Liver (tissue), 9 donors: ENCODE measurements around the gene GTF3C4. TPM values are rescaled to one million over a fixed set of nuclear protein-coding genes. Genes with fewer than 3 reads are reported as not detected.

Experiments used
- DNase-seq: peaks from one replicate; pipeline ENCODE4 v3.0.0-alpha.2; 2017; ENCODE audit warnings: low spot score
- H3K27ac ChIP-seq, 2 donors: one replicate each; pipeline ENCODE4 v1.7.0; 2013; ENCODE audit warnings: inconsistent platforms in 2 of 2, low read length in 2 of 2, control low read depth in 1 of 2, low read depth in 1 of 2, mild to moderate bottlenecking in 1 of 2
- H3K27me3 ChIP-seq, 4 donors: one replicate each; pipeline versions ENCODE4 v1.6.1 to v1.7.0; 2013; ENCODE audit warnings: low read length in 3 of 4, inconsistent platforms in 1 of 4, mild to moderate bottlenecking in 1 of 4, moderate library complexity in 1 of 4; ENCODE audit not compliant: control insufficient read depth in 4 of 4, insufficient read depth in 4 of 4
- H3K36me3 ChIP-seq, 4 donors: one replicate each; pipeline versions ENCODE4 v1.6.1 to v1.7.0; 2013; ENCODE audit warnings: low read length in 3 of 4, mild to moderate bottlenecking in 3 of 4, low read depth in 1 of 4, moderate library complexity in 1 of 4; ENCODE audit not compliant: control insufficient read depth in 4 of 4, insufficient read depth in 3 of 4
- H3K4me1 ChIP-seq, 4 donors: one replicate each; pipeline versions ENCODE4 v1.6.1 to v1.7.0; 2013; ENCODE audit warnings: low read length in 3 of 4, mild to moderate bottlenecking in 3 of 4, moderate library complexity in 1 of 4; ENCODE audit not compliant: control insufficient read depth in 4 of 4, insufficient read depth in 4 of 4
- H3K4me3 ChIP-seq, 3 donors: one replicate each; pipeline versions ENCODE4 v1.6.1 to v1.7.0; 2013; ENCODE audit warnings: low read length in 3 of 3, control low read depth in 1 of 3, low read depth in 1 of 3, mild to moderate bottlenecking in 1 of 3
- H3K9ac ChIP-seq, 2 donors: one replicate each; pipeline ENCODE4 v1.7.0; 2013; ENCODE audit warnings: low read length in 2 of 2, mild to moderate bottlenecking in 2 of 2, moderate library complexity in 2 of 2, control low read depth in 1 of 2, low read depth in 1 of 2
- H3K9me3 ChIP-seq, 4 donors: one replicate each; pipeline versions ENCODE4 v1.6.1 to v1.7.0; 2013; ENCODE audit warnings: low read length in 3 of 4; ENCODE audit not compliant: control insufficient read depth in 4 of 4
- EGR1 ChIP-seq, 2 donors: IDR thresholded peaks; 2 replicates each; pipeline ENCODE4 v1.6.1; 2016 to 2018; ENCODE audit warnings: antibody characterized with exemption in 2 of 2, low read depth in 2 of 2
- FOXA1 ChIP-seq: IDR thresholded peaks from 2 replicates; pipeline ENCODE4 v1.6.1; 2016; ENCODE audit warnings: antibody characterized with exemption
- FOXA2 ChIP-seq: IDR thresholded peaks from 2 replicates; pipeline ENCODE4 v1.6.1; 2016; ENCODE audit warnings: antibody characterized with exemption
- GABPA ChIP-seq, 2 donors: IDR thresholded peaks in 1 of 2; conservative IDR thresholded peaks in 1 of 2; 2 replicates each; pipeline ENCODE4 v1.6.1; 2016; ENCODE audit warnings: antibody characterized with exemption in 2 of 2, mild to moderate bottlenecking in 1 of 2, moderate library complexity in 1 of 2
- HNF4A ChIP-seq, 2 donors: conservative IDR thresholded peaks; 2 replicates each; pipeline ENCODE4 v1.6.1; 2016; ENCODE audit warnings: antibody characterized with exemption in 2 of 2, mild to moderate bottlenecking in 2 of 2
- HNF4G ChIP-seq: IDR thresholded peaks from 2 replicates; pipeline ENCODE4 v1.6.1; 2016; ENCODE audit warnings: antibody characterized with exemption
- JUND ChIP-seq, 2 donors: IDR thresholded peaks; 2 replicates each; pipeline ENCODE4 v1.6.1; 2016; ENCODE audit warnings: antibody characterized with exemption in 2 of 2
- NR2F2 ChIP-seq: IDR thresholded peaks from 2 replicates; pipeline ENCODE4 v1.6.1; 2016; ENCODE audit warnings: antibody characterized with exemption
- RAD21 ChIP-seq, 2 donors: IDR thresholded peaks; 2 replicates each; pipeline ENCODE4 v1.6.1; 2016; ENCODE audit warnings: antibody characterized with exemption in 2 of 2, mild to moderate bottlenecking in 2 of 2
- RXRA ChIP-seq, 2 donors: IDR thresholded peaks; 2 replicates each; pipeline ENCODE4 v1.6.1; 2017 to 2018; ENCODE audit warnings: antibody characterized with exemption in 2 of 2, mild to moderate bottlenecking in 1 of 2
- SP1 ChIP-seq: IDR thresholded peaks from 2 replicates; pipeline ENCODE4 v1.6.1; 2018; ENCODE audit warnings: antibody characterized with exemption, mild to moderate bottlenecking
- TAF1 ChIP-seq: conservative IDR thresholded peaks from 2 replicates; pipeline ENCODE4 v1.6.1; 2016; ENCODE audit warnings: antibody characterized with exemption, mild to moderate bottlenecking
- YY1 ChIP-seq: IDR thresholded peaks from 2 replicates; pipeline ENCODE4 v1.6.1; 2016; ENCODE audit warnings: antibody characterized with exemption, mild to moderate bottlenecking
- WGBS: extraction: QIAGEN DNeasy Blood & Tissue Kit; methylation state at CpG from one replicate; pipeline ENCODE4 v1.1.7; 2013; 5-methylcytosine and 5-hydroxymethylcytosine counted together
- polyA plus RNA-seq, 2 donors: library from polyadenylated mRNA; stranded (reverse) in 1 of 2; unstranded in 1 of 2; fragments of 200-250 nt in 1 of 2; fragments of >200 nt in 1 of 2; fragmentation: Nextera tagmentation in 1 of 2; extraction: Ambion mirVana in 1 of 2; gene quantifications; one replicate each; pipeline versions ENCODE4 v1.2.1 to v1.2.3, GENCODE V29; 2013 to 2015
- total RNA-seq, 2 donors: library from RNA; depleted of rRNA; stranded (reverse); fragments of >200 nt; gene quantifications; one replicate each; pipeline ENCODE4 v1.2.3, GENCODE V29; 2014
- TF ChIP-seq, protein P1 (sequence below): IDR thresholded peaks from 2 replicates; pipeline ENCODE4 v1.6.1; 2016; ENCODE audit warnings: antibody characterized with exemption, mild to moderate bottlenecking
- TF ChIP-seq, protein P2 (sequence below): fragments of 150-350 bp; IDR thresholded peaks from 2 replicates; pipeline ENCODE4 v1.5.1; 2017; ENCODE audit warnings: improper control_type of control experiment, low read depth, low read length; ENCODE audit not compliant: missing input control
- TF ChIP-seq, protein P3 (sequence below): IDR thresholded peaks from 2 replicates; pipeline ENCODE4 v1.6.1; 2016; ENCODE audit warnings: antibody characterized with exemption
- TF ChIP-seq, protein P4 (sequence below): IDR thresholded peaks from 2 replicates; pipeline ENCODE4 v1.6.1; 2016; ENCODE audit warnings: antibody characterized with exemption
- TF ChIP-seq, protein P5 (sequence below): IDR thresholded peaks from 2 replicates; pipeline ENCODE4 v1.6.1; 2016; ENCODE audit warnings: antibody characterized with exemption
- donor health status: healthy.
- donor health status: healthy.
- donor health status: healthy.
- donor health status: healthy.
- donor health status: healthy.

GTF3C4 gene
- total and polyA plus RNA-seq, 4 donors = 1.4 to 7.2 (median 5.0) TPM

DNA sequence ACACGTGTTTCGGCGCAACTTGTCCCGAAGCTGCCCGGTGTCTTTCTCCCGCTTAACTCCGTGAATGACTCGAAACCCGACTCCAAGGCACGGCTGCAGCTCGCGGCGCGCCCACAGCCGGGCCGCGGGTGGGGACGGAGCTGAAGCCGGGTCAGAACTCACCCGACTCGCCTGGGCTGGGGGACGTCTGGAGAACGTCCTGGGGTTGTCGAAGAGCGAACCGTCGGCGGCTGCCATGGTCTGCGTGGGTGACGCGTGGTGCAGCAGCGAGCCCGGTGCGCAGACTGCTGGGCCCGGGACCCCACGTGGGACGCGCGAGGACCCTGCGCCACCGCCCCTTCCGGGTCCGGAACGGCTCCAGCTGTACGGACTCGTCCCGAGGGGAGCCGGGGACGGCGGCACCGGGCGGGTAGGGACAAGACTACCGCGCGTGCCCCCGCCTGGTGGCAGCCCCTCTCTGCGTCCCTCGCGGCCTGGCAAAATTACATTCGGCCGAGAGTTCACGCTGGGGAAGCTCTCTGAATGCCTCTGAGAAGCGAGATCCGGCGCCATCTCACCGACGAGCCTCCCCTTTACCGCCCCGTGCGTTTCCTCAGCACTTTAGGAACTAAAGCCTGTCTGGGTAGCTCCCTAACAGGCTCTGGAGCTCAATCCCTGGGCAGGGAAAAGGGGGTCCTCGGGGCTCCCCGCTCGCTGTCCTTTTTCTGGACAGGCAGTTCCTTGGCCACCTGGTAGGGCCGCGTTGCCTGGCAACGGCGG is 387 bp upstream of the GTF3C4 start, which contains the start of gene DDX31:
DDX31 (minus strand) TSS at position 286 of the 759 bp plus-strand sequence; CDS start at position 237, 49 bp downstream.
- Histone ChIP-seq H3K4me1 (peaks cover 2 to 27% (median 19%) of the 10 kb centered on the region in 4 donors), H3K36me3 (peaks cover 0 to 3% (median 0%) of the 10 kb centered on the region in 4 donors), H3K27ac (peak within 1 kb of the TSS; percentile 92 to 96), H3K9me3 (no peaks in the 10 kb centered on the region), H3K4me3 (peak within 1 kb of the TSS; percentile 86 to 91 (median 88)), H3K27me3 (no peaks in the 10 kb centered on the region), H3K9ac (peak within 1 kb of the TSS; percentile 69 to 85)
- TF ChIP-seq, protein P1, sequence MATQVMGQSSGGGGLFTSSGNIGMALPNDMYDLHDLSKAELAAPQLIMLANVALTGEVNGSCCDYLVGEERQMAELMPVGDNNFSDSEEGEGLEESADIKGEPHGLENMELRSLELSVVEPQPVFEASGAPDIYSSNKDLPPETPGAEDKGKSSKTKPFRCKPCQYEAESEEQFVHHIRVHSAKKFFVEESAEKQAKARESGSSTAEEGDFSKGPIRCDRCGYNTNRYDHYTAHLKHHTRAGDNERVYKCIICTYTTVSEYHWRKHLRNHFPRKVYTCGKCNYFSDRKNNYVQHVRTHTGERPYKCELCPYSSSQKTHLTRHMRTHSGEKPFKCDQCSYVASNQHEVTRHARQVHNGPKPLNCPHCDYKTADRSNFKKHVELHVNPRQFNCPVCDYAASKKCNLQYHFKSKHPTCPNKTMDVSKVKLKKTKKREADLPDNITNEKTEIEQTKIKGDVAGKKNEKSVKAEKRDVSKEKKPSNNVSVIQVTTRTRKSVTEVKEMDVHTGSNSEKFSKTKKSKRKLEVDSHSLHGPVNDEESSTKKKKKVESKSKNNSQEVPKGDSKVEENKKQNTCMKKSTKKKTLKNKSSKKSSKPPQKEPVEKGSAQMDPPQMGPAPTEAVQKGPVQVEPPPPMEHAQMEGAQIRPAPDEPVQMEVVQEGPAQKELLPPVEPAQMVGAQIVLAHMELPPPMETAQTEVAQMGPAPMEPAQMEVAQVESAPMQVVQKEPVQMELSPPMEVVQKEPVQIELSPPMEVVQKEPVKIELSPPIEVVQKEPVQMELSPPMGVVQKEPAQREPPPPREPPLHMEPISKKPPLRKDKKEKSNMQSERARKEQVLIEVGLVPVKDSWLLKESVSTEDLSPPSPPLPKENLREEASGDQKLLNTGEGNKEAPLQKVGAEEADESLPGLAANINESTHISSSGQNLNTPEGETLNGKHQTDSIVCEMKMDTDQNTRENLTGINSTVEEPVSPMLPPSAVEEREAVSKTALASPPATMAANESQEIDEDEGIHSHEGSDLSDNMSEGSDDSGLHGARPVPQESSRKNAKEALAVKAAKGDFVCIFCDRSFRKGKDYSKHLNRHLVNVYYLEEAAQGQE = peak; percentile 46
- TF ChIP-seq, protein P2, sequence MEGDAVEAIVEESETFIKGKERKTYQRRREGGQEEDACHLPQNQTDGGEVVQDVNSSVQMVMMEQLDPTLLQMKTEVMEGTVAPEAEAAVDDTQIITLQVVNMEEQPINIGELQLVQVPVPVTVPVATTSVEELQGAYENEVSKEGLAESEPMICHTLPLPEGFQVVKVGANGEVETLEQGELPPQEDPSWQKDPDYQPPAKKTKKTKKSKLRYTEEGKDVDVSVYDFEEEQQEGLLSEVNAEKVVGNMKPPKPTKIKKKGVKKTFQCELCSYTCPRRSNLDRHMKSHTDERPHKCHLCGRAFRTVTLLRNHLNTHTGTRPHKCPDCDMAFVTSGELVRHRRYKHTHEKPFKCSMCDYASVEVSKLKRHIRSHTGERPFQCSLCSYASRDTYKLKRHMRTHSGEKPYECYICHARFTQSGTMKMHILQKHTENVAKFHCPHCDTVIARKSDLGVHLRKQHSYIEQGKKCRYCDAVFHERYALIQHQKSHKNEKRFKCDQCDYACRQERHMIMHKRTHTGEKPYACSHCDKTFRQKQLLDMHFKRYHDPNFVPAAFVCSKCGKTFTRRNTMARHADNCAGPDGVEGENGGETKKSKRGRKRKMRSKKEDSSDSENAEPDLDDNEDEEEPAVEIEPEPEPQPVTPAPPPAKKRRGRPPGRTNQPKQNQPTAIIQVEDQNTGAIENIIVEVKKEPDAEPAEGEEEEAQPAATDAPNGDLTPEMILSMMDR = no peak
- TF ChIP-seq NR2F2 = no peak
- TF ChIP-seq YY1 = peak; percentile 81
- TF ChIP-seq, protein P3, sequence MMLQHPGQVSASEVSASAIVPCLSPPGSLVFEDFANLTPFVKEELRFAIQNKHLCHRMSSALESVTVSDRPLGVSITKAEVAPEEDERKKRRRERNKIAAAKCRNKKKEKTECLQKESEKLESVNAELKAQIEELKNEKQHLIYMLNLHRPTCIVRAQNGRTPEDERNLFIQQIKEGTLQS = no peak
- no peak for TF ChIP-seq FOXA1
- TF ChIP-seq HNF4A (conservative IDR thresholded peaks at IDR 0.05) = no peak
- TF ChIP-seq, protein P4, sequence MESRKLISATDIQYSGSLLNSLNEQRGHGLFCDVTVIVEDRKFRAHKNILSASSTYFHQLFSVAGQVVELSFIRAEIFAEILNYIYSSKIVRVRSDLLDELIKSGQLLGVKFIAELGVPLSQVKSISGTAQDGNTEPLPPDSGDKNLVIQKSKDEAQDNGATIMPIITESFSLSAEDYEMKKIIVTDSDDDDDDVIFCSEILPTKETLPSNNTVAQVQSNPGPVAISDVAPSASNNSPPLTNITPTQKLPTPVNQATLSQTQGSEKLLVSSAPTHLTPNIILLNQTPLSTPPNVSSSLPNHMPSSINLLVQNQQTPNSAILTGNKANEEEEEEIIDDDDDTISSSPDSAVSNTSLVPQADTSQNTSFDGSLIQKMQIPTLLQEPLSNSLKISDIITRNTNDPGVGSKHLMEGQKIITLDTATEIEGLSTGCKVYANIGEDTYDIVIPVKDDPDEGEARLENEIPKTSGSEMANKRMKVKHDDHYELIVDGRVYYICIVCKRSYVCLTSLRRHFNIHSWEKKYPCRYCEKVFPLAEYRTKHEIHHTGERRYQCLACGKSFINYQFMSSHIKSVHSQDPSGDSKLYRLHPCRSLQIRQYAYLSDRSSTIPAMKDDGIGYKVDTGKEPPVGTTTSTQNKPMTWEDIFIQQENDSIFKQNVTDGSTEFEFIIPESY = no peak
- TF ChIP-seq GABPA (IDR thresholded peaks at IDR 0.05 in 1 of 2, conservative IDR thresholded peaks at IDR 0.05 in 1 of 2) = peak; percentile 44 to 83
- TF ChIP-seq HNF4G = no peak
- TF ChIP-seq RAD21 (IDR thresholded peaks at IDR 0.05) = no peak
- no peak for TF ChIP-seq EGR1 (IDR thresholded peaks at IDR 0.05; ENCODE audit: low read depth in 2 of 2)
- no peak for TF ChIP-seq JUND (IDR thresholded peaks at IDR 0.05)
- no peak for TF ChIP-seq SP1
- TF ChIP-seq RXRA (IDR thresholded peaks at IDR 0.05) = no peak
- TF ChIP-seq, protein P5, sequence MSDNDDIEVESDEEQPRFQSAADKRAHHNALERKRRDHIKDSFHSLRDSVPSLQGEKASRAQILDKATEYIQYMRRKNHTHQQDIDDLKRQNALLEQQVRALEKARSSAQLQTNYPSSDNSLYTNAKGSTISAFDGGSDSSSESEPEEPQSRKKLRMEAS = peak; percentile 39
- TF ChIP-seq FOXA2 = no peak
- TF ChIP-seq TAF1 = no peak
- under 1% methylated on average over 77 of the region's 77 CpGs for WGBS
- peak; percentile 92 for DNase-seq
